NCI-H2171 (cell line): ENCODE data around the gene PIGU.
"Not testable (repeated sequence)": the region's sequence is repeated elsewhere in the genome, so short reads cannot be mapped to it uniquely, and the experiment has no call there.

Experiments
- DNase-seq: peaks from one replicate; lab custom pipeline; 2025; lab: John Stamatoyannopoulos, UW

PIGU gene

DNA sequence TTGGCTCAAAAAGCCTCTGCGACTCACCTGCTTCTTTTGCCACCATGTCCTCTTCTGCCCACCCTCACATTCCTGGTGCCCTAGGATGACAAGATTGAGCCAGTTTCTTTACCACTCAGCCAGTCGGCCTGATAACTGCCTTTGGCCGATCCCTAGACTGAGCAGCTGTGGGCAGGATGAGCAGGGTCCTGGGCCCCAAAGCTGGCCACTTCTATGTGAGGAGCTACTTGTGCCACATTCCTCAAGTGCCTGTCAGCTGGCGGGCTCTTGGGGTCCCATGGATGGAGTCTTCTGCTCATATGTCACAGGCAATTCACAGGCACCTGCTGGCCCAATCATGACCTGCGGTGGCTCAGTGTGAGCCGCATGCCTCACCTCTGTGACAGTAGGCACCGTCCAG is 144.1 kb downstream of the PIGU start:
- DNase-seq: no peak

DNA sequence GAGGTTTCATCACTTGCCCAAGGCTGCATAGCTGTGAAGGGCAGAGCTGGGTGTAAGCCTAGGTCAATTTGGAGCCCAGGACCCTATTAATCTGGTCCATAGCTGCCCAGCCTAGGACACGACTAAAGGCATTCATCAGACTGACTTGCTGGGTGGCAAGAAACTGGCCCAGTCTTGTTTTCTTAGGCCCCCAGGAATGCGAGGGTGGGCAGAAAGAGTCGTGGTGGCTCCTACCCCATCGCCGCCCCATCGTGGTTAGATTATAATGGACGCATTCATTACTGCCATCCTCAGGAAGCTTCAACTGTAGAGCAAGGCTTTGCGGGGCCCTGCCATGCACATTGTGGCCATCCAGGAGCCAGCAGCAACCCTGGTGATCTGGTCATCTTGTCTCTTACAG is 144.6 kb downstream of the PIGU start:
- DNase-seq: no peak

- DNase-seq: no peak
These were observed 145.2 kb downstream of the PIGU start for GRCh38 chr20:34531608-34532265.

DNA sequence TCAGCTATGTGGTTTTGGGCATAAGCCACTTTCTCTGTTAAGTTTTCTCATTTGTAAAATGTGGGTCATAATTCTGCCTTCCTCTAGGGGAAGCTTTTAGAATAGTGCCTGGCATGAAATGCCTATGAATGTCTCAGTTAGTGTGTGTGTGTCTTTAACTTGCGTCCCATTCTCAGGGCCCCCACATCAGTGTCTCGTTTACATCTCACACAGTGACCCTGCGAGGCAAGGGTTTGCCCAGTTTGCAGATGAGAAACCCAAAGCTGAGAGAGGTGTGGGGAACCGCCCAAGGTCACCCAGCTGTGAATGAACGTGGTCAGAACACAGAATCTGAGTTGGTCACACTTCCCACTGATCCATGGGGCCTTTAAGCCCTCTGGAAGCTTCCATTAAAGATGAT is 146.6 kb downstream of the PIGU start:
- DNase-seq: no peak

DNA sequence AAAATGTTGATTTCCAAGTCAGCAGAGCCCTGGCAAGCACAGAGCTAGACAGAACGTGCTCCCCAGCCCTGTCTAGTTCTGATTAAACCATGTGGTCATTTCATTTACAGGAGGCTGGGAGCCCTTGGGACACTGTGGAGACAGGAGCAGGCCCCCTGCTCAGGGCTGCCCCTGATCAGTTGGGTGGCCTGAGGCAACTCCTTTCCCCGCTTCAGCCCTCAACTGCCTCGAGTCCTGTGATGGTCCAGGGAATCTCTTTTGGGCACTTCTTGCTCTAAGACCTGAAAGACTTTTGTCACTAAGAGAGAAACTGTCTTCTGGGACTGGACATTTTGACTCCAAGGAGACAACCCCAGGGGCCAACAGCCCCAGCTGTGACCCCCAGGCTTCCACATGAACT is 147.2 kb downstream of the PIGU start:
- DNase-seq: no peak

DNA sequence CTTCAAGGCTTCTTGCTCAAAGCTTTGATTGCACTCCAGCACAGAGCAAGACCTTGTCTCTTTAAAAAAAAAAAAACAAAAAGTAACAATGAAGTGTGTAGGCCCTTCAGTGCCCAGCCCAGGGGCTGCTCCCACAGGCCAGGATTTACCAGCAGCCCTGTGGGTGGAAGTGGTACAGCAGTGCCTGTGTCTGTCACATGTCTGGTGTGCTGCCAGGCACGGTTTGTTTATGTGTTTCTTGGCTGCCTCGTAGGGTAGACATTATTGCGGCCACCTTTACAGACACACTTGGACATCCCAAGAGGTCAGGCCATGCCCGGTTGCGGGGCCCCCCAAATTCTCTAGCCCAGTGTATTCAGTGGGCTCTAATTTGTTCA is 148.0 kb downstream of the PIGU start:
- DNase-seq: no peak

DNA sequence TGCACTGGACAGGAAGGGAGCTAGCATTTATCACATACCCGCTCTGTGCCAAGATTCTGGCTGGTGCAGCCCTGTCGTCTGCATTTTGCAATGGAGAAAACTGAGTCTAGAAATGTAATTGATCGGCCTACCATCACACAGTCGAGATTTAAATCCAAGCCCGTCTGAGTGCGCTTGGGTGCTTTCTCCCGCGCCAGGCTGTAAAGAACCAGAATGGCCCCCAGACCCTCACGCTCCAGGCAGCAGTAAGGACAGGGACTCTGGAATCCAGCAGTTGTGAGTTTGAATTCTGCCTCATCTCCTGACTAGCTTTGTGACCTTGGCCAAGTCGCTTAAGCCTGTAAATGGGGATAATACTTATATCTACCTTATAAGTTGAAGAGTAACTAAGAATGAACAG is 149.9 kb downstream of the PIGU start:
- no peak for DNase-seq

- no peak for DNase-seq
These were observed 150.4 kb downstream of the PIGU start for GRCh38 chr20:34526466-34526865.

DNA sequence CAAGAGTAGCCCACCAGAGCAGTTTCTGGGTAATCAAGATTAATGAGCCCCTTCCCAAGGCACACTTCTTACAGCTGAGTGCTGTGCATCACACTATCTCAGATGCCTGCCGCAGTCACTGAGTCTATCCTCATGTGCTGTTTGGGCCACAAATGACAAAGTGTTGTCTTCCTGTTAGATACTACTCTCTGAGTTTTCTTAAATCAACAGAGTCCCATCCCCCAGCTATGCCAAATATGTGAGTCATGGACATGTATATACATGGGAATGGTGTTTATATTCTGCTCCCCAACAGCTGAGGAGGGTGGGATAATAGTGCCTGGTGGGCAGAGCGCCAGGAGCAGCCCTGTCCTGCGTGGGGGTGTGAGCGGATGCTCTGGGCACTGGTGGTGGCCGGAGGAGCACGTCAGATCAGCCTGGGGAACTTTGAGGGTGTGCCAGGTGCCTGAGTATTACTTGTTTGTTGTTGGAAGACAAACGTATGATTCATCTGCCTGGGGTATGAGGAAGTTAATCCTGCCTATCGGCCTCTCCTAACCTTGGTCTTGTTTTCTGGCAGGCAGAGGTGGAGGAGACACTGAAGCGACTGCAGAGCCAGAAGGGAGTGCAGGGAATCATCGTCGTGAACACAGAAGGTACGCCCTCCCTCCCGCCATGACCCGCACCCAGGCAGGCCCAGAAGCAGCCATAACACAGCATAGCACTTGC is 151.0 kb downstream of the PIGU start:
- no peak for DNase-seq

DNA sequence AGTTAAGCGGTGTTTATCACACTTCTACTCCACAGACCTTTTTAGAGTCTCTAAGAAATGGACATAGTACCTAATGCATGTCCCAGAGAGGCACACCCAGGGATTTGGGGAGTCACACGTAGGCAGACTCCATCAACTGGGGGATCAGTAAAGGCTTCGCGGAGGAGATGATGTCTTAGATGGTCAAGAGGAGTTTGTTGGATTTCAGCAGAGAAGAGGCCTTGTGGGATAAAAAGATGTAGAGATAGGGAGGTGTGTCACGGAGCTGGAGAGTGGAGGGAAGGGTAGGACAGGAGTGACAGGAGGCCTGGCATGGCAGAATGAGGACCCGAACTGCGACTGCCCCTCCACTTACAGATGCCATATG is 151.6 kb downstream of the PIGU start:
- no peak for DNase-seq

DNA sequence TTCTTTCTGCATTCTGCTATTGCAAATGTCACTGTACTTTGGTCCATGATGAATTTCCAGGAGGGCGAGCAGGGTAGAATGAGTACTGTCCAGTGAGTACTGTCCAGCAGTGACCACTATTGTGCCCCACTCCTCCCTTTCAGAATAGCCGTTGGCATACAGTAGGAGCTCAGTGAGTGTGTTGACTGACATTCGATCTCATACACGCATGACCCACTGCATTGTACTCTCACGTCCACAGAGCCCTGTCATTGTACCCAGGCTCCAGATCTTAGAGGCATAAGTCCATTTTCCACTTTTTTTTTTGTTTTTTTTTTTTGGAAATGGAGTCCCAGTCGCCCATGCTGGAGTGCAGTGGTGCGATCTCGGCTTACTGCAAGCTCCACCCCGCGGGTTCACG is 152.5 kb downstream of the PIGU start:
- DNase-seq: no peak

- DNase-seq: peak; percentile 32
These were observed 153.7 kb downstream of the PIGU start for GRCh38 chr20:34522969-34523871.

DNA sequence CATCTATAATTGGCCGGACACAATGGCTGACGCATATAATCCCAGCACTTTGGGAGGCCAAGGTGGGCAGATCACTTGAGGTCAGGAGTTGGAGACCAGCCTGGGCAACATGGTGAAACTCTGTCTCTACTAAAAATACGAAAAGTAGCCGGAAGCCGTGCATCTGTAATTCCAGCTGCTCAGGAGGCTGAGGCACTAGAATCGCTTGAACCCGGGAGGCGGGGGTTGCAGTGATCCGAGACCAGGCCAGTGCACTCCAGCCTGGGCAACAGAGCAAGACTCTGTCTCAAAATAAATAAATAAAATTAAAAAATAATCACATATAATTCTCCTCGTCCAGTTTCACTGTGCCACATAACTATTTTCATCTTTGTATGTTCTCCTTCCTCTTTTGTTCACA is 157.1 kb downstream of the PIGU start:
- DNase-seq: not testable (repeated sequence)

DNA sequence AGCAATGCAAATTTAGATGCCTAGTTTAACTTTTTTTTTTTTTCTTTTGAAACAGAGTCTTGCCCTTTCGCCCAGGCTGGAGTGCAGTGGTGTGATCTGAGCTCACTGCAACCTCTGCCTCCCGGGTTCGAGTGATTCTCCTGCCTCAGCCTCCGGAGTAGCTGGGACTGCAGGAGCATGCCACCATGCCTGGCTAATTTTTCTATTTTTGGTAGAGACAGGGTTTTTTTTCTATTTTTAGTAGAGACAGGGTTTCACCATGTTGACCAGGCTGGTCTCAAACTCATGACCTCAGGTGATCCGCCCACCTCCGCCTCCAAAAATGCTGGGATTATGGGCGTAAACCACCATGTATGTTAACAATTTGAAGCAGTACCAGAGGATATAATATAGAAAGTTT is 158.0 kb downstream of the PIGU start:
- DNase-seq: not testable (repeated sequence)

- DNase-seq: no peak
These were observed 159.8 kb downstream of the PIGU start for GRCh38 chr20:34517114-34517505.

DNA sequence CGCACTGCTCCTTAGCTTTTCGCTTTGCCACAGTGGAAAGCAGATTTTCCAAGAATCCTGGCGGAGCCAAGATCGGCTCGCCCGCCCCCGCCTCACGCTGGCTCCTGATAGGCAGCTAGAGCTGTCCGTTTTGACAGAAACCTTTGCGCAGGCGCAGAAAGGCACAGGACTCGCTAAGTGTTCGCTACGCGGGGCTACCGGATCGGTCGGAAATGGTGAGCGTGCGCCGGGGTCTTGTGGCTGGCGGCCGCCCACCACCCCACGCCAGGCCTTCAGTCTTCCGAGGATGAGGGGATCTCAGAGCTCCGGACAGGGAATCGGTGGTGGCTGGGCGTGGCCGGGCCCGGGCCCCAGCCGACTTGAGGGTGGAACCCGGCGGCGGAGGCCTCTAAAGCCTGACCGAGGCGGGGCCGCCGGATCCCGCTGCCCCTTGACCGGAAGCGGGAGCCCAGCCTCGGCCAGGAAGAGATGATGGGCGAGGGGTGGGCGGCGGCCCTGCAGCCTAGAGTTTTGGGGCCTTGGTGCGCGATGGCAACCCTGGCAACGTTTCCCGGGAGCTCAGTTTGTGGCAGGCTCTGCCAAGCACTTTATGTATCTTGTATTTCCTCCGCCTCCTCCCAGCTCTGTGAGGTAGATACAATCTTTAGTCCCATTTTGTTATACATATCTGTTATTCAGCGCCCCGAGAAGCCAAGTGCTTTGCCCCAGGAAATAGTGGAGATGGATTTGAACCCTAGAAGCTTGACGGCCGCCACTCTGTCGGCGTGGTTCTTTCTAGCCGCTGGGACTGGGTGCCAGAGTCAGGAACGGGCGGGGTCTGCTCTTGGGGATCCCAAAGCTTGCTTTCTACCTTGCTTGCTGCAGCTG is 160.4 kb downstream of the PIGU start, which contains the start of gene DYNLRB1:
TSS of gene DYNLRB1 (plus strand) at position 176 of the 867 bp plus-strand sequence. CDS start at position 213, 37 bp downstream.
- peak; percentile 99 for DNase-seq

DNA sequence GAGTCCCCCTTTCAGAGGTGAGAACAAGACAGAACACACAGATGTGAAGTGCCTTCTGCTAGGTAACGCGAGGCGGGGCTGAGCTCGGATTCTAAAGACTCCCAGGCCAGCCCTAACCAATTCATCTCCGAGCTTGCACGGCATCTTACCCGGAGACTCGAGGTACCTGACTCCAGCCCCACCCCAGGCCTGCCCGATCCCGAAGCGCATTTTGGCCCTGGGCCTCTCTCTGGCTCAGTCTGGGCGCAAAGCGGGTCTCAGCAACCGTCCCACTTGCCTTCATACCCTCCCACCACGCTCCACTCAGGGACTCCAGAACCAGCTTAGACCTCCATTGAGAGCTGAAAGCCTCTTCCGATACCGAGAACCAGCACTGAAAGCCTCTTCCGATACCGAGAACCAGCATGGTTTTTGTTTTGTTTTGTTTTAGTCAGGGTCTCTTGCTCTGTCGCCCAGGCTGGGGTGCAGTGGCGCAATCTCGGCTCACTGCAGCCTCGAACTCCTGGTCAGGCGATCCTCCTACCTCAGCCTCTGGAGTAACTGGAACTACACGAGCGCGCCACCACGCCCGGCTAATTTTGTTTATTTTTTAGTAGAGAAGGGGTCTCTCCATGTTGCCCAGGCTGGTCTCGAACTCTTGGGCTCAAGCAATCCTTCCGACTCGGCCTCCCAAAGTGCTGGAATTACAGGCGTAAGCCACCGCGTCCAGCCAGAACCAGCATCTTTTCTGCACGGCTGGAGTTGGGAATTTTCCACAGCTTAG is 161.2 kb downstream of the PIGU start:
- DNase-seq: peak; percentile 94

- no peak for DNase-seq
These were observed 161.9 kb downstream of the PIGU start for GRCh38 chr20:34514897-34515483.

DNA sequence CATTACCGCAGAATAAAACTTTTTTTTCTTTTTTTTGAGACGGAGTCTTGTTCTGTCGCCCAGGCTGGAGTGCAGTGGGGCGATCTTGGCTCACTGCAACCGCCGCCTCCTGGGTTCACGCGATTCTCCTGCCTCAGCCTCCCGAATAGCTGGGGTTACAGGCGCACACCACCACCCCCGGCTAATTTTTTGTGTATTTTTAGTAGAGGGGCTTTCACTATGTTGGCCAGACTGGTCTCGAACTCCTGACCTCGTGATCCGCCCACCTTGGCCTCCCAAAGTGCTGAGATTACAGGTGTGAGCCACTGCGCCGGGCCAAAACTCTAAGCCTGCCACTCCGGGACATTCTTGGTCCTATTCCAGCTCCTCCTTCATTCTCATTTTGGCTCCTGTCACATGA is 162.9 kb downstream of the PIGU start:
- not testable (repeated sequence) for DNase-seq

GRCh38 chr20:34512955-34513419 is 163.9 kb downstream of the PIGU start:
- DNase-seq: no peak
